HG02763 (cell line): ENCODE measurements around the gene CDC42BPA.
"Not testable (repeated sequence)": the region's sequence is repeated elsewhere in the genome, so short reads cannot be mapped to it uniquely, and the experiment has no call there.

Source experiments
- ATAC-seq: cut with Tn5 transposase; IDR thresholded peaks from one replicate; pipeline ENCODE4 v1.9.1; 2021; ENCODE audit warnings: mild to moderate bottlenecking, moderate library complexity; ENCODE audit not compliant: unreplicated experiment

CDC42BPA gene

GRCh38 chr1:227311389-227312001, 6.8 kb downstream of the CDC42BPA start:
- no peak for ATAC-seq

GRCh38 chr1:227308367-227309336, 9.6 kb downstream of the CDC42BPA start:
- no peak for ATAC-seq

DNA sequence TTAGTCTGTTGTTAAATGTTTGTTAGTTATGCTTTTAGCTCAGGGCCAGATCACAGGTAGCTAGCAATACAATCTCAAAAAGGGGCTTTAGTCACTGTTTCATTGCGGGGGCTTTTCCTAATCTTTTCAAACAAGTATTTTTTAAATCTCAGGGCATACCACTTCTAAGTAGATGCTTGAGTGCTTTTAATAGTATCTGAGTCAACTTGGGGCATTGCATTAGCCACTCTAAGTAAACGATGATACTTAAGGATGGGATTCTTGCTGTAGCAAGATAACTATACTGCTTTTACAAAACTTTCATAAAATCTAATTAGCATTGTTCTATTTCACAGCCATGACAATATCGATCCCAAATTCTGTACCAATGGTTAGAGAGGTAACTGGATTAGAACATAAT, 11.6 kb downstream of the CDC42BPA start:
- no peak for ATAC-seq

DNA sequence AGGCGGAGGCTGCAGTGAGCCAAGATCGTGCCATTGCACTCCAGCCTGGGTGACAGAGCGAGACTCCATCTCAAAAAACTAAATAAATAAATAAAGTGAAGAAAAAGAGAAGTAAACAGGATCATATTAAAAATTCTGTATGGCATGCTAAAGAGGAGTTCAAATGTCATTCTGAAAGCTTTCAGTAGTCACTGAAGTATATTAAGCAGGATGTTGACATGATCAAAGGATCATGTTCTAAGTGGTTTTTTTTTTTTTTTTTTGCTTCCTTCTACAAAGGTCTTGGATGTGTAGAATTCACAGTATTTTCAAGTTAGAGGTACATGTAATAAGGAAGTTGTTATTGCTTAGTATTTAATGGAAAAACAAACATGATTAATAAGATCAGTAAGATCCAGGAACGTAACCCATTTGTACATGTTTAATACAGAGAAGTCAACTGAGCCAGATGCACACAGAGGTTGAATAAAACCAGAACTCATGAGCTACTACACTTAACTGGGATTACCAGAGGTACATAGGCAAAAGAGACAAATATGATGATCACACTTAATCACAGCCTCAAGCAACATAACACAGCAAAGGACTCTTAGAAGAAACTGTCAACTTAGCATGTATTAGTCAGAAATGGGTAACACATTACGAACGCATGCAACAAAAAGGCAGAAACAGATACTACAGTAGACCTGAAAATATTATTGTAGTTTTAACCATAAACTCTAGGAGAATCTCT, 12.2 kb downstream of the CDC42BPA start:
- ATAC-seq = no peak

GRCh38 chr1:227304665-227305064, 13.6 kb downstream of the CDC42BPA start:
- ATAC-seq = no peak

DNA sequence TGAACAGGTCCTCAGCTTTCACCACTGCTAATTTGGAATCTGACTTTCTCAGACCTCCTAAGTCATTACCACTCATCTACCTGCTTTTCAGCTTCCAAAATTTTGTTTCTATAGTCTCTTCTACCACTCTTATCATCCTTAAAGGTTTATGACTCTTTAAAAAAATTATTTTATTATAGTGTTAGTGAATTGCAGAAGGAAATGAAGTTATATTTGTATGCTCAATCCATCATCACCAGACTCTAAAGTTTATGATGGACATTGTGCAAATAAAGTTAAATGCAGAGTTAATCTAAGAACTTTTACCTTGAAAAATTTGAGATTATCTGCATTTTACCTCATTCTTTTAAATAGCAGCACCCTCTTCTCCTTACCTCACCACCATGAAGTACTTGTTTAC, 14.6 kb downstream of the CDC42BPA start:
- ATAC-seq = no peak

- ATAC-seq = no peak
Observed at GRCh38 chr1:227300682-227301081, 17.6 kb downstream of the CDC42BPA start.

DNA sequence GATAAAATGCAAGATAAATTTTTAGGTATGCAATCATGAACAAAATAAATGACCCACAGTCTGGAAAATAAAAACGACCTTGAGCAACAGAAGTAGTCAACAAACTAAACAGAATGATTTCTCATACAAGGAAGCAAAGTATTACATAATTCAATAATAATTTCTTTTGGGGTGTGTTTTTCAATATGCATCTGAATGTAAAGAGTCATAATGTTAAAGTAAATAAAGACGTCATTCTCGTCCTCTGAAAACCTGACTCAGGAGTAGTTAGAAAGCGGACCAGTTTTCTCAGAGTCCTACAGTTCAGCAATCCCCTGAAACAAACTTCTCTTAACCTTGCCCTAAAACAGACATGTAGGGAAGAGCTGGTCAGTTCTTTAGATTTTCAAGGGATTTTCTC, 18.6 kb downstream of the CDC42BPA start:
- ATAC-seq = no peak

DNA sequence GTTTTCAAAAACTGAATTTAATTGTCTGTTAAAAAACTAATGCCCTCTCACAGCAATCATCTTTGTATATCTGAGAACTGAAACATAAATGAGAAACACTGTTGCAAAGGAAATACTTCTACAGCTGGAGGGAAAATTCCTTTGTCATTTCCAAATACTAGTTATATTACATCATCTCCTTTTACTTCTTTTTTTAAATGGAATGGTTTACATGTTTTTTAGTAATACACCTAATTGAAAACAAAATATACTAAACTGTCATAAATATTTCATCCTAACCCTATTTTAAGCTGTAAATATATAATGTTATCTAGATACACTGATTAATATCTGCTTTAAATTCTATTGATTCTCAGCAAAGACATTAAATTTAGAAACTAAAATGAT, 19.1 kb downstream of the CDC42BPA start:
- ATAC-seq = no peak

DNA sequence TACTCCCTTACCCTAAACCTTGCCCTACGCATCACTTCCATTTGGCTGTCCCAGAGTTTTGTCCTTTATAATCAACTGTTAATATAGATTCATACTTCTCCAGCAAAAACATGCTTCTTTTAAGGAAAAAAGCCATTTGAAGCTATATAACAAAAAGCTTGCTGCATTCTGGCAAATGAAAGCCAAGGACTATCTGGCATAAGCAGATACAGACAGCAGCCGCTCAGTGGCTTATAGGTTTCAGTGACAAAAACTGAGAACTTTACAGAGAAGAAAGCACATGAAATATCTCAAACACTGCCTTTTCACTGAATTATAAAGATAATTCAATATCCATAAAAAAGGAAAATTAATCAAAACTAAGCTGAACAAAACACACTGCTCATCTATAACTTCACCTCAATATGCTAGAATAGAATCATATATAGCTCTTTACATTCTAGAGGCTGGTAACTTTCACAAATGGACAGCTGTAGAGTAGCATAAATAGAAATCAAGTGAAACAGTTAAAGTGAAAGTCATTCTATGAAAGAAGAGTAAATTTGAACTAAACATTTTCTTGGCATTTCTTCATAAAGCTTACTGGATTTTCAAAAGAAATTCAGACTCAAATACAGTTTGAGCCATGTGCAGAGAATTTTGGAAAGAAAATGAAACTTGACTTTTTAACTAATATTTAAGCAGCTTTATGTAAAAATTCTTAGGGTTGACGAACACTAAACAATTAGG, 19.6 kb downstream of the CDC42BPA start:
- ATAC-seq = no peak

- no peak for ATAC-seq
Observed at GRCh38 chr1:227297073-227297793, 21.1 kb downstream of the CDC42BPA start.

DNA sequence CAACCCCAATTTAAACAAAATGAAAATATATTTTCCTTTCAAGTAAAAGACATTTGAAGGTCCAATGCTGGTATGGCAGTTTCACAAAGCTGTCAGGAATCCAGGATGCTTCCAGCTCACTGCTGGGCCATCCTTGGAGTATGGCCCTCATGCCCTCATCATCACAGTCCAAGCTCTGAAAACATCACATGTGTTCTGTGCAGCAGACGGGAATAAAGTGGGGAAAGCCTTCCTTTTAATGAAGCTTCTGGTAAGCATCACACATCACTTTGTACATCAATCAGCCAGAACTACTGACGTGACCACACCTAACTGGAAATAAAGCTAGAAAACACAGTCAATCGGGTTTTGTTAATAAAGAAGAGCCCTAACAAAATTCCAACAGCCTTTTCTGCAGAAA, 22.7 kb downstream of the CDC42BPA start:
- ATAC-seq = no peak

DNA sequence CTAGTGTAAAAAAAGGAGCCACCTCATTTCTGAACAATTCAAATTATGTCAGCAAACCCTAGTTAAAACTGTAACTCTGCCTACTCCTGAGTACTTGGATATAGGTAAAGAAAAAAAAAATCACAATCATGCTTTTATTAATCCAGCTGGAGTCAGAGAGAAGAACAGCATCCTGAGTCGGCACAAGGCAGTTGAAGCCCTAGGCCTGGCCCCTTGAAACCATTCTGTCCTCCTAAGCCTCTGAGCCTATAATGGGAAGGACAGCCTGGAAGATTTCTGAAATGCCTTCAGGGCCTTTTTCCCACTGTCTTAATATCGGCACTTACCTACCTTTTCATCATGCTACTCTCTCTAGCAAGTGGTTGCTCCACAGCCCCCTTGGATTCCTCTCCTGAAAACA, 32.5 kb downstream of the CDC42BPA start:
- ATAC-seq = no peak

GRCh38 chr1:227281371-227281770, 36.9 kb downstream of the CDC42BPA start:
- no peak for ATAC-seq

DNA sequence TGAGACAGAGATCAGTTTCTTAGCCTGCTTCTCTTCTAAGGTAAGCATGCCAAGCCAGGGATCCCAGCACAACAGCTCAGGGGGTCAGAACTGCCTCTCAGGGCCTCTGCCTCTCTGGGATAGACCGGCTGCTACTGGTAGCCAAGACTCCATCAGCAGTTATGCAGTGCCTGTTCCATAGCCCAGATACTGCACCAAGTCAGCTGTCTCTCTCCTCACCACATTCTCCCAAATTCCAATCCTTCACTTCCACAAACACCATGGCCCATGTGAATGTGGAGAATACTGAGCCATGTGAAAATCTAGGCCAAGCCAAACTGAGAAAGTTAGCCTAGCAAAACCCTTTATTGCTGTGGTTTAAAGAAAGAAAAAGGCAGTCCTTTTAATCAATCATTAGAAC, 37.5 kb downstream of the CDC42BPA start:
- ATAC-seq = no peak

DNA sequence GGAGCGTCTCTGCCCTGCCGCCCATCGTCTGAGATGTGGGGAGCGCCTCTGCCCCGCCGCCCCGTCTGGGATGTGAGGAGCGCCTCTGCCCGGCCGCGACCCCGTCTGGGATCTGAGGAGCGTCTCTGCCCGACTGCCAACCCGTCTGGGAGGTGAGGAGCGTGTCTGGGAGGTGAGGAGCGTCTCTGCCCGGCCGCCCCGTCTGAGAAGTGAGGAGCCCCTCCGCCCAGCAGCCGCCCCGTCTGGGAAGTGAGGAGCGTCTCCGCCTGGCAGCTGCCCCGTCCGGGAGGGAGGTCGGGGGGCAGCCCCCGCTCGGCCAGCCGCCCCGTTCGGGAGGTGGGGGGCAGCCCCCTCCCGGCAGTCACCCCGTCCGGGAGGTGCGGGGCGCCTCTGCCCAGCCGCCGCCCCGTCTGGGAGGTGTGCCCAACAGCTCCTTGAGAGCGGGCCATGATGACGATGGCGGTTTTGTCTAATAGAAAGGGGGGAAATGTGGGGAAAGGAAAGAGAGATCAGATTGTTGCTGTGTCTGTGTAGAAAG, 42.1 kb downstream of the CDC42BPA start:
- ATAC-seq = not testable (repeated sequence)

DNA sequence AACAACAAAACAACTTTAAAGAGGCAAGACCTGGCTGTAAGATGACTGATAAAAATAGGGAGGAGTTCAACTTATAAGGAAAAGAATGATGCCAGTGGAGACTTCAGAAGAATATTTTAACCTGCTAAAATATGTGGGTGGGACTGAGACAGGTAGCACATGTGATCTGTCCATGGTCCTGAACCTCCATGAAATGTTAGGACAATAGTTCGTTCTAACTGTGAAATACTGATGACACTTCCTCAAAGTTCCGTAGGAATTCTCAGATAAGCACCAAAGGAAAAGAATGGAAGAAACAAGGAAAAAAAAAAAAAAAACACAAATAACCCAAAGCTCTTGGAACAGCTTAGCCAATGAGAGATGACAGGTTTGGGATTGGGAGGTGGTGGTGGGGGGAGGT, 44.7 kb downstream of the CDC42BPA start:
- ATAC-seq = no peak

- no peak for ATAC-seq
Observed at GRCh38 chr1:227272428-227272827, 45.9 kb downstream of the CDC42BPA start.

- no peak for ATAC-seq
Observed at GRCh38 chr1:227270554-227270953, 47.7 kb downstream of the CDC42BPA start.

GRCh38 chr1:227268943-227269342, 49.3 kb downstream of the CDC42BPA start:
- no peak for ATAC-seq
